ENCODE measurements around the gene TRIM72.
"Not testable (repeated sequence)": the region's sequence is repeated elsewhere in the genome, so short reads cannot be mapped to it uniquely, and the experiment has no call there.

TRIM72 gene

GRCh38 chr16:31189412-31189778 is 24.5 kb upstream of the TRIM72 start:
- no peak overlapping the region for H3K4me3 ChIP-seq (ENCODE audit: low read depth, low read length)
- DNase-seq (ENCODE audit: low read depth) = no peak

GRCh38 chr16:31190061-31190460 is 23.9 kb upstream of the TRIM72 start:
- no peak overlapping the region for H3K4me3 ChIP-seq (ENCODE audit: low read depth, low read length)
- DNase-seq (ENCODE audit: low read depth) = no peak

GRCh38 chr16:31190818-31191444 is 23.0 kb upstream of the TRIM72 start:
- no peak for DNase-seq (ENCODE audit: low read depth)
- no peak overlapping the region for H3K4me3 ChIP-seq (ENCODE audit: low read depth, low read length)

- no peak for DNase-seq (ENCODE audit: low read depth)
- no peak overlapping the region for H3K4me3 ChIP-seq (ENCODE audit: low read depth, low read length)
These were observed 22.1 kb upstream of the TRIM72 start for GRCh38 chr16:31191697-31192428.

- DNase-seq (ENCODE audit: low read depth) = no peak
- H3K4me3 ChIP-seq (ENCODE audit: low read depth, low read length) = no peak overlapping the region
These were observed 20.9 kb upstream of the TRIM72 start for GRCh38 chr16:31192856-31193642.

- no peak for DNase-seq (ENCODE audit: low read depth)
- no peak overlapping the region for H3K4me3 ChIP-seq (ENCODE audit: low read depth, low read length)
These were observed 20.0 kb upstream of the TRIM72 start for GRCh38 chr16:31193874-31194273.

GRCh38 chr16:31194898-31195297 is 19.0 kb upstream of the TRIM72 start:
- no peak for DNase-seq (ENCODE audit: low read depth)
- H3K4me3 ChIP-seq (ENCODE audit: low read depth, low read length) = no peak overlapping the region

GRCh38 chr16:31195861-31196260 is 18.1 kb upstream of the TRIM72 start:
- H3K4me3 ChIP-seq (ENCODE audit: low read depth, low read length); DNase-seq (ENCODE audit: low read depth): not testable (repeated sequence)

GRCh38 chr16:31196324-31197088 is 17.4 kb upstream of the TRIM72 start:
- no peak for DNase-seq (ENCODE audit: low read depth)
- no peak overlapping the region for H3K4me3 ChIP-seq (ENCODE audit: low read depth, low read length)

- H3K4me3 ChIP-seq (ENCODE audit: low read depth, low read length) = no peak overlapping the region
- DNase-seq (ENCODE audit: low read depth) = no peak
These were observed 15.6 kb upstream of the TRIM72 start for GRCh38 chr16:31198207-31198882.

- no peak overlapping the region for H3K4me3 ChIP-seq (ENCODE audit: low read depth, low read length)
- DNase-seq (ENCODE audit: low read depth) = no peak
These were observed 14.4 kb upstream of the TRIM72 start for GRCh38 chr16:31199430-31200041.

GRCh38 chr16:31200111-31200510 is 13.8 kb upstream of the TRIM72 start:
- H3K4me3 ChIP-seq (ENCODE audit: low read depth, low read length); DNase-seq (ENCODE audit: low read depth): not testable (repeated sequence)

GRCh38 chr16:31200821-31201568 is 12.9 kb upstream of the TRIM72 start:
- DNase-seq (ENCODE audit: low read depth) = no peak
- H3K4me3 ChIP-seq (ENCODE audit: low read depth, low read length) = peak overlapping the region; percentile 62

- no peak for DNase-seq (ENCODE audit: low read depth)
- H3K4me3 ChIP-seq (ENCODE audit: low read depth, low read length) = peak overlapping the region; percentile 62
These were observed 12.1 kb upstream of the TRIM72 start for GRCh38 chr16:31201582-31202413.

GRCh38 chr16:31202414-31203375 is 11.2 kb upstream of the TRIM72 start, which contains the start of gene PYCARD:
Gene PYCARD (minus strand): TSS chr16:31202760. CDS start chr16:31202690, 70 bp downstream.
- peak within 1 kb of the TSS; percentile 62 for H3K4me3 ChIP-seq (ENCODE audit: low read depth, low read length)
- no peak for DNase-seq (ENCODE audit: low read depth)

Measured in skeletal muscle cell (primary cell).